Lower lobe of right lung (tissue), 2 donors: ENCODE measurements around the gene PRPF4. TPM values are rescaled to one million over a fixed set of nuclear protein-coding genes. Genes with fewer than 3 reads are reported as not detected.

Source experiments
- ATAC-seq, 2 donors: fragments of 200-7000 bp; cut with Tn5 transposase; one replicate each; pipeline ENCODE4 v1.9.1; 2020 to 2022; ENCODE audit warnings: mild to moderate bottlenecking in 2 of 2, moderate library complexity in 2 of 2
- DNase-seq: peaks from one replicate; pipeline ENCODE4 v3.0.0-alpha.2; 2020
- H3K27ac ChIP-seq: fragments of 200-600 bp; one replicate; pipeline ENCODE4 v1.8.0; 2022
- H3K27me3 ChIP-seq: fragments of 200-600 bp; one replicate; pipeline ENCODE4 v1.8.0; 2022; ENCODE audit warnings: low read depth
- H3K36me3 ChIP-seq: fragments of 200-600 bp; one replicate; pipeline ENCODE4 v1.8.0; 2022; ENCODE audit warnings: mild to moderate bottlenecking
- H3K4me1 ChIP-seq: fragments of 200-600 bp; one replicate; pipeline ENCODE4 v1.8.0; 2022
- H3K4me3 ChIP-seq: fragments of 200-600 bp; one replicate; pipeline ENCODE4 v1.8.0; 2022; ENCODE audit warnings: mild to moderate bottlenecking
- H3K9me3 ChIP-seq: fragments of 200-600 bp; one replicate; pipeline ENCODE4 v1.8.0; 2022
- intact Hi-C: fragments of 100-400 bp; cut with DNase I; formaldehyde crosslinking; loops from one replicate; pipeline ENCODE4 v1.11.0; 2022
- total RNA-seq: library from RNA; stranded (reverse); fragmentation: NEBNext Ultra II Directional; extraction: Animal tissue kit (Norgen Biotek cat#: 25700); gene quantifications from one replicate; pipeline ENCODE4 v1.2.1, GENCODE V29; 2021
- TF ChIP-seq, protein P1 (sequence below): fragments of 200-600 bp; IDR thresholded peaks from one replicate; pipeline ENCODE4 v1.8.0; 2022; ENCODE audit warnings: antibody characterized with exemption, mild to moderate bottlenecking
- donor health status: DM: no; HTN: yes; CAD: no; lungs with severe emphysema.

Gene PRPF4
- total RNA-seq, 1 donor from 2014 or later, result 12.6 TPM

DNA sequence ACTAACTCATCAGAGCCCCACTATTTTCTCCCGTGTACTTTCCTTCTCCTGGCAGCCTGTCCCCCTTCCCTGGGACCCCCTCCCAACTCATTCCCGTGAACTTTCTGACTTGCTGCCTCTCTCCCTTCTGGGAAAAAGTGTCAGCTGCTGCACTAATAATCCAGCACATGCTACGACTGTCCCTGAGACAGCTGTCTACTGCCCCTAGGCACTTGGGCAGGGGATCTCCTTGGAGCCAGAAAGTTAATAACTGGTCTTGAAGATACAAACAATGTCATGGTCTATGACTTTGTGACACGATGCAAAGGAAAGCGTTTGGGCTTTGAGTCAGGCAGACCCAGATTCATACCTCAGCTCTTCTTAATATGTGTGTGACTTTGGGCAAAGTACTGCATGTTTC is 37.8 kb downstream of the PRPF4 start:
- intact Hi-C loops, result no loop called here
- H3K9me3 ChIP-seq, result no peaks in the 10 kb centered on the region
- TF ChIP-seq, protein P1, sequence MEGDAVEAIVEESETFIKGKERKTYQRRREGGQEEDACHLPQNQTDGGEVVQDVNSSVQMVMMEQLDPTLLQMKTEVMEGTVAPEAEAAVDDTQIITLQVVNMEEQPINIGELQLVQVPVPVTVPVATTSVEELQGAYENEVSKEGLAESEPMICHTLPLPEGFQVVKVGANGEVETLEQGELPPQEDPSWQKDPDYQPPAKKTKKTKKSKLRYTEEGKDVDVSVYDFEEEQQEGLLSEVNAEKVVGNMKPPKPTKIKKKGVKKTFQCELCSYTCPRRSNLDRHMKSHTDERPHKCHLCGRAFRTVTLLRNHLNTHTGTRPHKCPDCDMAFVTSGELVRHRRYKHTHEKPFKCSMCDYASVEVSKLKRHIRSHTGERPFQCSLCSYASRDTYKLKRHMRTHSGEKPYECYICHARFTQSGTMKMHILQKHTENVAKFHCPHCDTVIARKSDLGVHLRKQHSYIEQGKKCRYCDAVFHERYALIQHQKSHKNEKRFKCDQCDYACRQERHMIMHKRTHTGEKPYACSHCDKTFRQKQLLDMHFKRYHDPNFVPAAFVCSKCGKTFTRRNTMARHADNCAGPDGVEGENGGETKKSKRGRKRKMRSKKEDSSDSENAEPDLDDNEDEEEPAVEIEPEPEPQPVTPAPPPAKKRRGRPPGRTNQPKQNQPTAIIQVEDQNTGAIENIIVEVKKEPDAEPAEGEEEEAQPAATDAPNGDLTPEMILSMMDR, result no peak
- peaks cover 7% of the 10 kb centered on the region for H3K36me3 ChIP-seq
- DNase-seq (no peak), ATAC-seq (no peak)
- H3K27me3 ChIP-seq, result no peaks in the 10 kb centered on the region
- no peak overlapping the region for H3K4me3 ChIP-seq
- no peak overlapping the region for H3K27ac ChIP-seq
- H3K4me1 ChIP-seq, result no peaks in the 10 kb centered on the region

DNA sequence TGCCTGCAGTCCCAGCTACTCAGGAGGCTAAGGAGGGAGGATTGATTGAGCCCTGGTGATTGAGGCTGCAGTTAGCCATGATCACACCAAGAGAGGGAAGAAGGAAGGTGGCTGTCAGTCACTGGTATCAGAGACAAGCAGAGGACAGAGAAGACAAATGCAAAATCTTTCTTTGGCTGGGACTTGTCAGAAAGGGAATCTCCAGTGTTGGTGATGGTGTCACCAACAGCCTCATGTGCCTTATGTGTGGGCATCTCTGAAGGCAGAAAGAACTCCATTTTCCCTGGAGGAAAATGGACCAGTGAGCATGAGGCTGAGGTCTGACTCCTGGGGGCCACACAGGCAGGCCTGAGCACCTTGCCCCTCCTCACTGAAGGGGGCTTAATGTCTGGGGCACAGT is 39.8 kb downstream of the PRPF4 start:
- ATAC-seq, result no peak
- no peaks in the 10 kb centered on the region for H3K27me3 ChIP-seq
- intact Hi-C loops, result no loop called here
- TF ChIP-seq, protein P1, result no peak
- no peak for DNase-seq
- no peak overlapping the region for H3K27ac ChIP-seq
- H3K36me3 ChIP-seq, result peaks cover 23% of the 10 kb centered on the region
- H3K9me3 ChIP-seq, result no peaks in the 10 kb centered on the region
- H3K4me3 ChIP-seq, result no peak overlapping the region
- no peaks in the 10 kb centered on the region for H3K4me1 ChIP-seq

DNA sequence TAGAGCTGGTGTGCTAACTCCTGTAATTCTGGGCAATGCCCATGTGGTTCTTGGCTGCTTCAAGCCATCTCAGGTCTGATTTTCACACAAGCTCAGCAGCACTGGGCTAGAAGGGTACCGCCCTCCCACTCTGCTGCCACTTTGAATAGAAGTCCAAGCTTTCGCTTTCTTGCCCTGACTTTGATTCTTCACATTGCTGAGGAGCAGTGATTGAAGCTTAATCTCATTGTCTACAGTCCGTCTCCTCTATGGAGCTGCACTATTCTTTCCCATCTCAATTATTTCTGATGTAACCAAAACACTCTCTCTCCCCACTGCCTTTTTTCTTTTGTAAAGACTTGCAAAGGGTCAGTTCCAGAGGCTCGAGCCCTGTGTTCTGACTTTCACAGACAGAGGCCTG is 40.6 kb downstream of the PRPF4 start:
- no peak for DNase-seq
- H3K4me3 ChIP-seq, result no peak overlapping the region
- intact Hi-C loops, result no loop called here

GRCh38 chr9:113317777-113318176 is 42.3 kb downstream of the PRPF4 start:
- H3K4me3 ChIP-seq, result no peak overlapping the region
- DNase-seq, result no peak
- intact Hi-C loops, result no loop called here
- ATAC-seq, result no peak
- no peaks in the 10 kb centered on the region for H3K9me3 ChIP-seq
- TF ChIP-seq, protein P1, result no peak
- no peaks in the 10 kb centered on the region for H3K4me1 ChIP-seq
- no peaks in the 10 kb centered on the region for H3K27me3 ChIP-seq
- peaks cover 35% of the 10 kb centered on the region for H3K36me3 ChIP-seq
- no peak overlapping the region for H3K27ac ChIP-seq

More for the DNA sequence above, 40.6 kb downstream of the PRPF4 start:
- TF ChIP-seq, protein P1, result no peak
- H3K9me3 ChIP-seq, result no peaks in the 10 kb centered on the region
- no peaks in the 10 kb centered on the region for H3K27me3 ChIP-seq
- H3K36me3 ChIP-seq, result peaks cover 30% of the 10 kb centered on the region
- no peaks in the 10 kb centered on the region for H3K4me1 ChIP-seq
- no peak for ATAC-seq
- H3K27ac ChIP-seq, result no peak overlapping the region

- Histone ChIP-seq H3K4me1 (no peaks in the 10 kb centered on the region), H3K36me3 (peaks cover 35% of the 10 kb centered on the region), H3K27me3 (no peaks in the 10 kb centered on the region), H3K9me3 (no peaks in the 10 kb centered on the region), H3K4me3 (no peak overlapping the region), H3K27ac (no peak overlapping the region)
- DNase-seq, result no peak
- TF ChIP-seq, protein P1, result no peak
- intact Hi-C loops, result no loop called here
- ATAC-seq, result no peak
These were observed 43.6 kb downstream of the PRPF4 start for GRCh38 chr9:113319054-113319453.

DNA sequence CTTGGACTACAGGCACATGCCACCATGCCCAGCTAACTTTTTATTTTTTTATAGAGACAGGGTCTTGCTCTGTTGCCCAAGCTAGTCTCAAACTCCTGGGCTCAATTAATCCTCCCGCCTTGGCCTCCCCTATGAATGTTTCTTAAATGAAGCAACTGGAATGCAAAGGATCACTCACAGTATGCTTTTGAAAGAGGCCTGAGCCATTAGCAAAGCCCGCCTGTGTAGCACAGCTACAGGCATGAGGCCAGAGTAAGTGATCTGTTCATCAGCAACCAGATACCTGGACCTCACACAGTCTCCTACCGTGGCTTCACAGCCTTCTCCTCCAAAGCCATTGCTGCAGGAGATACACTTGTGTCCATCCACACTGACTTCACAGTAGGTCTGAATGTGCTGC is 44.6 kb downstream of the PRPF4 start:
- intact Hi-C loops, result no loop called here
- no peak overlapping the region for H3K4me3 ChIP-seq
- H3K27me3 ChIP-seq, result no peaks in the 10 kb centered on the region
- TF ChIP-seq, protein P1, result no peak
- H3K36me3 ChIP-seq, result peaks cover 35% of the 10 kb centered on the region
- H3K9me3 ChIP-seq, result no peaks in the 10 kb centered on the region
- DNase-seq, result no peak
- no peak for ATAC-seq
- no peaks in the 10 kb centered on the region for H3K4me1 ChIP-seq
- no peak overlapping the region for H3K27ac ChIP-seq
